ENCODE results near the gene CYGB.
"Not testable (repeated sequence)": the region's sequence is repeated elsewhere in the genome, so short reads cannot be mapped to it uniquely, and the experiment has no call there.

Gene CYGB

DNA sequence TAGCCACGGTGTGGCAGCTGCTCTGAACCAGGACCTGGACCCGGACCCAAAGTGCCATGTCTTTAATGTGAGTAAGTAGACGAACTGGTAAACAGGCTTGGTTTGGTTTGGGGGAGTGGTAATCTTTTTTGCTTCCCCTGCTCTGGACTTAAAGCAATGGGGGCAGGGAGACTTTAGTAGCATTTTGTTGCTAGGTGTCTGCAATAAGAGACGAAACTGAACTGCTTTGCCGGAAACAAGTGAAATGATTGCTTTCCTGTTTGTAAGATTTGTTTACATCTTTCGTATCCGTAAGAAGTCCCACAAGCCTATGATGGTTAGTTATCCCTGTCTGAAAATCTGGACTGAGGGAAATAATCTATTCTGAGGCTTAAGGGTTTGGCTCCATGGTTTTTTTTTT lies 23.8 kb upstream of the CYGB start:
- no peak overlapping the region for H3K18ac ChIP-seq (ENCODE audit: low read depth in 1 of 2, low read length in 2 of 2)
- H3K4me3 ChIP-seq (ENCODE audit: insufficient read depth in 1 of 2, low read depth in 1 of 2, low read length in 2 of 2) = peak overlapping the region in 1 of 2 experiments; percentile 96
- no peak overlapping the region for H3K23ac ChIP-seq (ENCODE audit: low read length in 2 of 2)
- DNase-seq = peak; percentile 94
- H3K9ac ChIP-seq (ENCODE audit: low read length) = peak overlapping the region; percentile 99
- no peak overlapping the region for H4K8ac ChIP-seq (ENCODE audit: low read length)
- H3K27me3 ChIP-seq (ENCODE audit: control insufficient read depth in 1 of 2, insufficient read depth in 1 of 2, low read length in 2 of 2) = no peaks in the 10 kb centered on the region
- WGBS = 12% methylated on average over 7 of the region's 7 CpGs
- H2AK5ac ChIP-seq (ENCODE audit: low read length, severe bottlenecking) = no peak overlapping the region
- H2BK12ac ChIP-seq (ENCODE audit: low read length in 2 of 2) = no peak overlapping the region
- H3K9me3 ChIP-seq (ENCODE audit: control insufficient read depth, low read length) = no peaks in the 10 kb centered on the region
- peaks cover 15% of the 10 kb centered on the region for H3K4me1 ChIP-seq (ENCODE audit: control insufficient read depth, insufficient read depth, low read depth, low read length)
- no peak overlapping the region for H3K14ac ChIP-seq (ENCODE audit: low read length in 2 of 2)
- no peak overlapping the region for H2BK15ac ChIP-seq (ENCODE audit: low read depth, poor library complexity, severe bottlenecking)
- H2AFZ ChIP-seq (ENCODE audit: low read depth, low read length) = no peak overlapping the region
- no peak overlapping the region for H3K4me2 ChIP-seq (ENCODE audit: low read length, poor library complexity, severe bottlenecking)
- no peak overlapping the region for H2BK120ac ChIP-seq (ENCODE audit: low read depth, low read length)
- H3K36me3 ChIP-seq (ENCODE audit: control insufficient read depth in 1 of 2, insufficient read depth in 2 of 2, low read depth in 1 of 2, low read length in 2 of 2) = peaks cover 21 to 51% of the 10 kb centered on the region in 2 experiments
- no peak overlapping the region for H3K27ac ChIP-seq (ENCODE audit: low read length, poor library complexity, severe bottlenecking)
- no peak overlapping the region for H3K4ac ChIP-seq (ENCODE audit: low read depth in 1 of 2, low read length in 2 of 2)
- H3K79me1 ChIP-seq (replicated peaks; ENCODE audit: low read length, poor library complexity, severe bottlenecking) = peaks cover 6% of the 10 kb centered on the region
- no peak overlapping the region for H2BK5ac ChIP-seq (ENCODE audit: low read depth, low read length, poor library complexity, severe bottlenecking)
- H4K91ac ChIP-seq (ENCODE audit: low read length) = no peak overlapping the region

DNA sequence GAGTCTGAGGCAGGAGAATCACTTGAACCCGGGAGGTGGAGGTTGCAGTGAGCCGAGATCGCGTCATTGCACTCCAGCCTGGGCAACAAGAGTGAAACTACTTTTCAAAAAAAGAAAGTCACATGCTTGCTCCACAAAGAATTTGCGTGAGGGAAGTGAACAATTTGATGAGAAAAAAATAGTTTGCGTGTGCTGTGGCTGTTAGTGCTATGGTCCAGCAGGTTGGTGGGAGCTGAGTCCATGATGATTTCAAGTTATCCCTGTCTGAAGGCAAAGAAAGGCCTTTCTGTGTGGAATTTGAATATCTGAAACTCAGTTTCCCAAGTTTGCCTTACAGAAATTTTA lies 23.3 kb upstream of the CYGB start:
- Histone ChIP-seq H2BK5ac (ENCODE audit: low read depth, low read length, poor library complexity, severe bottlenecking) (no peak overlapping the region), H4K8ac (ENCODE audit: low read length) (no peak overlapping the region), H3K9me3 (ENCODE audit: control insufficient read depth, low read length) (no peaks in the 10 kb centered on the region), H2BK12ac (ENCODE audit: low read length in 2 of 2) (no peak overlapping the region), H3K4ac (ENCODE audit: low read depth in 1 of 2, low read length in 2 of 2) (peak overlapping the region in 1 of 2 experiments; percentile 48), H3K27me3 (ENCODE audit: control insufficient read depth in 1 of 2, insufficient read depth in 1 of 2, low read length in 2 of 2) (no peaks in the 10 kb centered on the region), H3K14ac (ENCODE audit: low read length in 2 of 2) (no peak overlapping the region), H3K27ac (ENCODE audit: low read length, poor library complexity, severe bottlenecking) (no peak overlapping the region), H3K9ac (ENCODE audit: low read length) (peak overlapping the region; percentile 99), H3K4me3 (ENCODE audit: insufficient read depth in 1 of 2, low read depth in 1 of 2, low read length in 2 of 2) (peak overlapping the region in 1 of 2 experiments; percentile 96), H4K91ac (ENCODE audit: low read length) (no peak overlapping the region), H3K18ac (ENCODE audit: low read depth in 1 of 2, low read length in 2 of 2) (peak overlapping the region; percentile 50 to 89), H2BK15ac (ENCODE audit: low read depth, poor library complexity, severe bottlenecking) (no peak overlapping the region), H2AFZ (ENCODE audit: low read depth, low read length) (no peak overlapping the region), H3K23ac (ENCODE audit: low read length in 2 of 2) (no peak overlapping the region), H3K36me3 (ENCODE audit: control insufficient read depth in 1 of 2, insufficient read depth in 2 of 2, low read depth in 1 of 2, low read length in 2 of 2) (peaks cover 16 to 46% of the 10 kb centered on the region in 2 experiments), H2AK5ac (ENCODE audit: low read length, severe bottlenecking) (no peak overlapping the region), H3K79me1 (replicated peaks; ENCODE audit: low read length, poor library complexity, severe bottlenecking) (peaks cover 5% of the 10 kb centered on the region), H3K4me1 (ENCODE audit: control insufficient read depth, insufficient read depth, low read depth, low read length) (peaks cover 15% of the 10 kb centered on the region), H2BK120ac (ENCODE audit: low read depth, low read length) (no peak overlapping the region), H3K4me2 (ENCODE audit: low read length, poor library complexity, severe bottlenecking) (peak overlapping the region; percentile 34)
- peak; percentile 80 for DNase-seq
- WGBS = 61% methylated on average over 6 of the region's 6 CpGs

- H2AK5ac ChIP-seq (ENCODE audit: low read length, severe bottlenecking) = no peak overlapping the region
- H3K4ac ChIP-seq (ENCODE audit: low read depth in 1 of 2, low read length in 2 of 2) = no peak overlapping the region
- H3K9ac ChIP-seq (ENCODE audit: low read length) = peak overlapping the region; percentile 99
- peak overlapping the region; percentile 54 for H4K8ac ChIP-seq (ENCODE audit: low read length)
- peak overlapping the region in 1 of 2 experiments; percentile 77 for H2BK12ac ChIP-seq (ENCODE audit: low read length in 2 of 2)
- 83% methylated on average over 10 of the region's 10 CpGs for WGBS
- H3K79me1 ChIP-seq (replicated peaks; ENCODE audit: low read length, poor library complexity, severe bottlenecking) = peaks cover 5% of the 10 kb centered on the region
- no peak overlapping the region for H3K14ac ChIP-seq (ENCODE audit: low read length in 2 of 2)
- H3K4me2 ChIP-seq (ENCODE audit: low read length, poor library complexity, severe bottlenecking) = peak overlapping the region; percentile 28
- peak overlapping the region in 1 of 2 experiments; percentile 96 for H3K4me3 ChIP-seq (ENCODE audit: insufficient read depth in 1 of 2, low read depth in 1 of 2, low read length in 2 of 2)
- peaks cover 15% of the 10 kb centered on the region for H3K4me1 ChIP-seq (ENCODE audit: control insufficient read depth, insufficient read depth, low read depth, low read length)
- no peak overlapping the region for H3K27ac ChIP-seq (ENCODE audit: low read length, poor library complexity, severe bottlenecking)
- no peak overlapping the region for H4K91ac ChIP-seq (ENCODE audit: low read length)
- no peaks in the 10 kb centered on the region for H3K27me3 ChIP-seq (ENCODE audit: control insufficient read depth in 1 of 2, insufficient read depth in 1 of 2, low read length in 2 of 2)
- H2AFZ ChIP-seq (ENCODE audit: low read depth, low read length) = no peak overlapping the region
- no peak overlapping the region for H3K18ac ChIP-seq (ENCODE audit: low read depth in 1 of 2, low read length in 2 of 2)
- DNase-seq = peak; percentile 29
- H3K9me3 ChIP-seq (ENCODE audit: control insufficient read depth, low read length) = no peaks in the 10 kb centered on the region
- no peak overlapping the region for H3K23ac ChIP-seq (ENCODE audit: low read length in 2 of 2)
- no peak overlapping the region for H2BK5ac ChIP-seq (ENCODE audit: low read depth, low read length, poor library complexity, severe bottlenecking)
- no peak overlapping the region for H2BK120ac ChIP-seq (ENCODE audit: low read depth, low read length)
- peaks cover 13 to 40% of the 10 kb centered on the region in 2 experiments for H3K36me3 ChIP-seq (ENCODE audit: control insufficient read depth in 1 of 2, insufficient read depth in 2 of 2, low read depth in 1 of 2, low read length in 2 of 2)
- H2BK15ac ChIP-seq (ENCODE audit: low read depth, poor library complexity, severe bottlenecking) = no peak overlapping the region
These were observed 22.7 kb upstream of the CYGB start for GRCh38 chr17:76560036-76560876.

- Histone ChIP-seq H3K36me3 (ENCODE audit: control insufficient read depth in 1 of 2, insufficient read depth in 2 of 2, low read depth in 1 of 2, low read length in 2 of 2) (peaks cover 10 to 32% of the 10 kb centered on the region in 2 experiments), H3K4me3 (ENCODE audit: insufficient read depth in 1 of 2, low read depth in 1 of 2, low read length in 2 of 2) (peak overlapping the region in 1 of 2 experiments; percentile 96), H3K4me1 (ENCODE audit: control insufficient read depth, insufficient read depth, low read depth, low read length) (peaks cover 15% of the 10 kb centered on the region), H3K9ac (ENCODE audit: low read length) (peak overlapping the region; percentile 99)
- not testable (repeated sequence) for H2BK12ac ChIP-seq (ENCODE audit: low read length in 2 of 2); H2AFZ ChIP-seq (ENCODE audit: low read depth, low read length); H3K27me3 ChIP-seq (ENCODE audit: control insufficient read depth in 1 of 2, insufficient read depth in 1 of 2, low read length in 2 of 2); H4K8ac ChIP-seq (ENCODE audit: low read length); H3K4me2 ChIP-seq (ENCODE audit: low read length, poor library complexity, severe bottlenecking); H3K14ac ChIP-seq (ENCODE audit: low read length in 2 of 2); H2AK5ac ChIP-seq (ENCODE audit: low read length, severe bottlenecking); H3K18ac ChIP-seq (ENCODE audit: low read depth in 1 of 2, low read length in 2 of 2); DNase-seq; H2BK5ac ChIP-seq (ENCODE audit: low read depth, low read length, poor library complexity, severe bottlenecking); H4K91ac ChIP-seq (ENCODE audit: low read length); H3K79me1 ChIP-seq (replicated peaks; ENCODE audit: low read length, poor library complexity, severe bottlenecking); H3K23ac ChIP-seq (ENCODE audit: low read length in 2 of 2); H2BK120ac ChIP-seq (ENCODE audit: low read depth, low read length); H2BK15ac ChIP-seq (ENCODE audit: low read depth, poor library complexity, severe bottlenecking); H3K9me3 ChIP-seq (ENCODE audit: control insufficient read depth, low read length); H3K4ac ChIP-seq (ENCODE audit: low read depth in 1 of 2, low read length in 2 of 2); H3K27ac ChIP-seq (ENCODE audit: low read length, poor library complexity, severe bottlenecking)
- 91% methylated on average over 6 of the region's 7 CpGs for WGBS
These were observed 22.0 kb upstream of the CYGB start for GRCh38 chr17:76559460-76559859.

Data from mesenchymal stem cell (in vitro differentiated cells and primary cell).